GM19023 (cell line): ENCODE measurements around the gene HIVEP2.
"Not testable (repeated sequence)": the region's sequence is repeated elsewhere in the genome, so short reads cannot be mapped to it uniquely, and the experiment has no call there.

ENCODE experiments used
- ATAC-seq: cut with Tn5 transposase; IDR thresholded peaks from one replicate; pipeline ENCODE4 v1.9.1; 2021; ENCODE audit warnings: mild to moderate bottlenecking, moderate library complexity; ENCODE audit not compliant: unreplicated experiment

HIVEP2 gene, protein sequence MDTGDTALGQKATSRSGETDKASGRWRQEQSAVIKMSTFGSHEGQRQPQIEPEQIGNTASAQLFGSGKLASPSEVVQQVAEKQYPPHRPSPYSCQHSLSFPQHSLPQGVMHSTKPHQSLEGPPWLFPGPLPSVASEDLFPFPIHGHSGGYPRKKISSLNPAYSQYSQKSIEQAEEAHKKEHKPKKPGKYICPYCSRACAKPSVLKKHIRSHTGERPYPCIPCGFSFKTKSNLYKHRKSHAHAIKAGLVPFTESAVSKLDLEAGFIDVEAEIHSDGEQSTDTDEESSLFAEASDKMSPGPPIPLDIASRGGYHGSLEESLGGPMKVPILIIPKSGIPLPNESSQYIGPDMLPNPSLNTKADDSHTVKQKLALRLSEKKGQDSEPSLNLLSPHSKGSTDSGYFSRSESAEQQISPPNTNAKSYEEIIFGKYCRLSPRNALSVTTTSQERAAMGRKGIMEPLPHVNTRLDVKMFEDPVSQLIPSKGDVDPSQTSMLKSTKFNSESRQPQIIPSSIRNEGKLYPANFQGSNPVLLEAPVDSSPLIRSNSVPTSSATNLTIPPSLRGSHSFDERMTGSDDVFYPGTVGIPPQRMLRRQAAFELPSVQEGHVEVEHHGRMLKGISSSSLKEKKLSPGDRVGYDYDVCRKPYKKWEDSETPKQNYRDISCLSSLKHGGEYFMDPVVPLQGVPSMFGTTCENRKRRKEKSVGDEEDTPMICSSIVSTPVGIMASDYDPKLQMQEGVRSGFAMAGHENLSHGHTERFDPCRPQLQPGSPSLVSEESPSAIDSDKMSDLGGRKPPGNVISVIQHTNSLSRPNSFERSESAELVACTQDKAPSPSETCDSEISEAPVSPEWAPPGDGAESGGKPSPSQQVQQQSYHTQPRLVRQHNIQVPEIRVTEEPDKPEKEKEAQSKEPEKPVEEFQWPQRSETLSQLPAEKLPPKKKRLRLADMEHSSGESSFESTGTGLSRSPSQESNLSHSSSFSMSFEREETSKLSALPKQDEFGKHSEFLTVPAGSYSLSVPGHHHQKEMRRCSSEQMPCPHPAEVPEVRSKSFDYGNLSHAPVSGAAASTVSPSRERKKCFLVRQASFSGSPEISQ (N-terminal part only)

DNA sequence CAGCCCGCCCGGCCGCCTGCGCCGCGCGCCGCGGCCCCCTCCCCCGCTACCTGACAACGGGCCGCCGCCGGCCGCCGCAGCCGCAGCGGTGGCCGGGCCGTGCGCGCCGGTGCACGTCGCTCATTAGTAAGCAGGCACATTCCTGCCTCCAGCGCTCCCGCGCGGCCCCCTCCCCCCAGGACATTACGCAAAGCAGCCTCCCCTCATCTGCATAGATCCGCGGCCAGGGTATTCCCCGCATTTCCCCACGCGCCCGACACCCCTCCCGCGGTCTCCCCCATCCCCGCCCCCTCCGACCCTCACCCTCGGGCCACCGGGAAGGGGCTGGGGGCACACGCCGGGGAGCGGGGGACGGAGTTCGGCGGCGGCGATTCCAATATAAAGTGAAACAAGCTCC, at the start of gene HIVEP2:
TSS of gene HIVEP2 (minus strand) at position 128 of the 397 bp plus-strand sequence. CDS start 170,438 bp downstream, outside the sequence.
- ATAC-seq, result peak; percentile 21

DNA sequence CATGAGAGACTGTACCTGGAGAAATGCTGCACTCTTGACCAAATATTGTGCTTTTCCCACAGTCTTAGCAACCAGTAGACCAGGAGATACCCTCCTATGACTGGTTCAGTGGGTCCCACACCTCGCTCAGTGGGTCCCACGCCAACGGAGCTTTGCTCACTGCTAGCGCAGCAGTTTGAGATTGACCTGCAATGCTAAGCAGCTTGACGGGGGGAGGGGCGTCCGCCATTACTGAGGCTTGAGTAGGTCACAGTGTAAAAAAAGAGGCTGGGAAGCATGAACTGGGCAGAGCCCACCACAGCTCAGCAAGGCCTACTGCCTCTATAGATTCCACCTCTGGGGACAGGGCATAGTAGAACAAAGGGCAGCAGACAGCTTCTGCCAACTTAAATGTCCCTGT, 49.0 kb upstream of the HIVEP2 start:
- no peak for ATAC-seq

DNA sequence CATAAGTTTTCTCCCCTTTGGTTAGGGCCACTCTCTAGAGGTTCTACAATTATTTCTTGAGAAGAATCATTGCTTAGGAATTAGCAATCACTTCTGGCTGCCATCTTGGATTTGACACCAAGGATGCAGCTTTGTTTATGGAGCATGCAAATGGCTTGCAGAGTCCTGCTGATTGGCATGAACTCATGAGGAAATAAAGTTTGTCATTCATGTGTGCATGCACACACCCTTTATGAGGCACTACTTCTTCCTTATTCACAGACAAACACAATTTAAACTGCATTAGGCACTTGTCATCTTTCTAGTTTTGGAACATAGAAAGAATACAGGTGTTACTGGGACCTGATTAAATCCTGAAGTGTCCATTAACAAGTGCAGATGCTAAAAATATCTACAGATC, 42.5 kb upstream of the HIVEP2 start:
- ATAC-seq, result no peak

DNA sequence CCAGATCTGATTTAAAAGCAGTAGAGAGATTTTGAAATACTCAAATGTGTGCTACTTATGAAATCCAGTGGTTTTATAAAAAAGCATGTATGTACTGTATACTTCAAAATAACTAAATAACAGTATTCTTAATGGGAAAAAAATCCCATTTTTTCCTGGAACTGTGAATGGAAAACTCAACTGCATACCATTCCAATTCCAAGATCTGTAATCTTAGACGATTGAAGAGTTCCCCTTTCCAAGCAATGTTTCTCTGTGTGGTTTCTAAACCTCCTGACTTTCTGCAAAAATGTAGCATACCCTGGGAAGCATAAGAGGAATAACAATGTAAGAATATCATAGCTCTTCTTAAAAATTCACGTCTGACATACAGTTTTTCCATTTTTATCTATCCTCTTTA, 40.3 kb upstream of the HIVEP2 start:
- ATAC-seq, result no peak

DNA sequence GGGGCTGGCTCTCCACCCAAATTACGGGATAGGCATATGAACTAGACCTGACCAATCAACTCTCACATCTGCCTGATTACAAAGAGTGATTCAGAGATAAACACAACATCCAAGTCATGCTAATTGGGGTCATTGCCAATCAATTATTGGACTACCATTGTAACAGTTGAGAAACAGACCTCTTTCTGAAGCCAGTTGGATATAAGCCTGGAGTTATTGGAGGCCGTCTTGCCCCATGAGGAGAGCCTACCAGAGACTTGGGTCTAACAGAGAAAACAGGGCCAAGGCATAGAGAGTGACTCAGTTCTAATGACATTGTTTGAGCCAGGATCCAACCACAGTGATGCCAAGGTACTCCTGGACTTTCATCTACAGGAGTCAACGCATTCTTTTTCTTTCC, 39.4 kb upstream of the HIVEP2 start:
- ATAC-seq, result no peak

DNA sequence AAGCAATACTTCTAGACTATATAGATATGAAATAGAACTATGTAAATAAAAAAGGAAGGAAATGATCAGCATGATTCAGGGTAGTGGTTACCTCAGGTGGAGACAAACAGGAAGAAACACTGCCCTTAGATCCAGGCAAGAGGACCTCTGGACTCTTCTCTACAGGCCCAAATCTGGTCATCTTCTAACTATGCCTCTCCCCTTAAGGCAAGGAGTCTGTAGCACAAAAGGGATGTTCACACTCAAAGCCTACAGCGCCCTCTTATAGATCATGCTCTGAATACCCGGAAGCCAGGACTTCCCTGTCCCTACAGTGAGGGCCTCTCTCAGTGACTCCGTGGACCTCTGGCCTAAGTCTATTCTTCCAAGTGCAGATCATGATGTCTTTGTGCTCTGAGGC, 30.4 kb upstream of the HIVEP2 start:
- no peak for ATAC-seq

DNA sequence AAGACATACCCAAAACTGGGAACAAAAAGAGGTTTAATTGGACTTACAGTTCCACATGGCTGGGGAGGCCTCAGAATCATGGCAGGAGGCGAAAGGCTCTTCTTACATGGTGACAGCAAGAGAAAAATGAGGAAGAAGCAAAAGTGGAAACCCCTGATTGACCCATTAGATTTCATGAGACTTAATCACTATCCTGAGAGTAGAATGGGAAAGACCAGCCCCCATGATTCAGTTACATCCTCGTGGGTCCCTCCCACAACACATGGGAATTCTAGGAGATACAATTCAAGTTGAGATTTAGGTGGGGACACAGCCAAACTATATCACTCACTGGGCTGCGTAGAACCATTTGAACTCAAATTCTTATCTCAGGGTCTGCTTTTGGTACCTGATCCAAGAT, 26.0 kb upstream of the HIVEP2 start:
- not testable (repeated sequence) for ATAC-seq

DNA sequence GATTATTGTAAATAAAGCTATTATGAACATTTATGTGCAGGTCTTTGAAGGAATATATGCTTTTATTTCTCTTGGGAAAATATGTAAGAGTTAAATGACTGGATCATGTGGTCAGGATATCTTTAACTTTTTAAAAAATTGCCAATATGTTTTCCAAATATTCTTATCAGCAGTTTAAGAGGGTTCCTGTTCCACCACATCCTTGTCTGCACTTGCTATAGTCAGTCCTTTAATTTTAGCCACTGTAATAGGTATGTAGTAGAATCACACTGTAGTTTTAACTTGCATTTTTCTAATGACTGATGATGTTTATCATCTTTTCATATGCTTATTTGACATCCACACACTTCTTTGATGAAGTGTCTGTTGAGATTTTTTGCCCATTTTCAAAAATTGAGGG, 23.6 kb upstream of the HIVEP2 start:
- no peak for ATAC-seq

DNA sequence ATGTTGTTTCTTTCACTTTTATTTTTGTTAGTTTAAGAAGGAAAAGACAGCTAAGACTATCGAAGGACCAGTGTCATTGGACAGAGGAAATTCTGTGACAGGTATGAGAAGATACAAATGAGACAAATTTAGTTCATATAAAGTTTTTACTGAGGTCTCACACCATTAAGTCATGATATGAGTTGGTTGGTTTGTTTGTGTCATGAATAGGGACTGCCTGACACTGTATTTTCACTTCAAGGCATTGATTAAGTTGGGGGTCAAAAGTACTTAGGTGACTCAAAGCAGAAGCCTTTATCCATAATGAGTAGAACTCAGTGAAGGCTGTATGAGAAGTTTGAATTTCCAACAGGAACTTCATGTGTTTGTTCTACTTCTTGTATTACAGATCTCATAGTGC, 21.3 kb upstream of the HIVEP2 start:
- no peak for ATAC-seq

DNA sequence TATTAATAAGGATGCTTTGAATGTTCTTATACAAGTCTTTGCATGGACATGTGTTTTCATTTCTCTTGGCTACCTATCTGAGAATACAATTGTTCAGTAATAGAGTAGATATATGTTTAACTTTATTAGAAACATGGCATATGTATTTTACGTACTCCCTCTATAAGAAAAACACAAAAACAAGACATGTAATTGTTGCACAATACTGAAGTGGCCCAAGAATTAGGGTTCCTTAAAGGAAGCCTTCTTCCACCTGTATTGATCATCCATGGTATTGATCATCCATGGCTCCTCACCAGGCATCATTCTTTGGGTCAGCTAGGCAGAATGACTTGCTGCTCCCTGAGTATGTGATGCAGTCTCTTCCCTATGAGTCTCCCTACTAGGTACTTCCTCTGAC, 20.2 kb upstream of the HIVEP2 start:
- ATAC-seq, result no peak

DNA sequence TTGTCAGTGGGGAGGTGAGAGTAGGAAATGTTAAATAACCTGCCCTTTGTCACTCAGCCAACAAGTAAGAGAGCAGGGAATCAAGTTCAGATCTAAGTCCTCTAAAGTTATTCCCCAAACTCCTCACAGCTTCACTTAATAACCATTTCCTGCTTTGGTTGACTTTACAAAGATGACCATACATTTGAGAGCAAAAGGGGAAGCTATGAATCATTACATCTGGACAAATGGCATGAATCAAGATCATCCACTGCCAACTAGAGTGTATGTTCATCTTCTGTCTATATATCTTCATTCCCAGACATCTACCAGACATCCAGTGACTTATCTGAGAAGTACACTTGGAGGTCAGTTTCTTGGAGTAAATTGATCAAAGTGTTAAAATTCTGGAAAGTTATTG, 15.1 kb upstream of the HIVEP2 start:
- ATAC-seq, result no peak

DNA sequence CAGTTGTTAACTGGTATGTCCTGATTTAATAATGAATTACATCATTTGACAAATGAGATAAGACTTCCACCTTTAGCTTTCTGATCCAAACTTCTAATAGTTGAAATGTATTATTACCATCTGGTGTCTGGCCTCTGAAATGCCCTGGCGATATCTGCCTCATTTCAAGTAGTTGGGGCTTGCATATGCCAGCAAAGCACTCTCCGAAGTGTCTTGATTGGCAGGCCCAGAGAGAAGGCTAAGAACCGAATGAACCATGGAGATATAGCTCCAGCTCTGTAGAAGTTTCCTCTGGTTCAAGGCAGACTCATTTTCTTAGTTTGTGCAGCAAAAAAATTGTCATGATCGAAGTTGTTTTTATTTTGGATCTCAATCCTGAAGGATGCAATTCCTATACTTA, 13.4 kb upstream of the HIVEP2 start:
- ATAC-seq, result no peak

DNA sequence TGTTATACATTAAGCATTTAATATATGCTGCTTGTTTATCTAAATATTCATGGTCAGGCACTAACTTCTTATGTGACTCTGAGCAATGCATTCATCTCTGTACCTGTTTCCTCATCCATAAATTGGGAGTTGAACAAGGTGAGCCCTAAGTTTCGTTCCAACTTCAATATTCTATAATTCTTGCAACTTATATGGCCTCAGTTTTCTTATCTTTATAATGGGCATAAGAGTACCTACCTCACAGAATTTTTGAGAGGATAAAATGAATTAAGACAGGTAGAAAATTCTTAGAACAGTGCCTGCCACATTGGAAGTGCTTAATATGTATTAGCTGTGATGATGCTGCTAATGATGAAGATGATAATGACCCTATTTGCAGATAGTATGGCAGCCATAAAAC, 11.8 kb upstream of the HIVEP2 start:
- ATAC-seq, result no peak

DNA sequence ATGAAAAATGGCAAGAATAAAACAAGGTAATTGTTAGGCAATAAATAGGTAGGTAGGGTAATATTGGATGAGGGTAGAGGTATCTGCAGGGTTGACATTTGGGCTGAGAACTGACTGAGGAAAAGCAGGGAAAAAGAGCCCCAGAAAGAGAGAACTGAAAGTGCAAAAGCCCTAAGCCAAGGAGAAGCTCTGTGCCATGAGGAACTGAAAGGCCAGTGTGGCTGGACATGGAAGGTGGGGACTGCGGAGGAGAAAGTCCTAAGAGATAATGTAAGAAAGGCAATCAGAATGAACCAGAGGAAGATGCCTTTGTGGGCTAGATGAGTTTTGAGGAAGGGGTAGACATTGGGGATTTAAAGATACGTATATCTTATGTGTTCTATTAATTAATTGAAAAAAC, 9.9 kb upstream of the HIVEP2 start:
- ATAC-seq, result no peak

DNA sequence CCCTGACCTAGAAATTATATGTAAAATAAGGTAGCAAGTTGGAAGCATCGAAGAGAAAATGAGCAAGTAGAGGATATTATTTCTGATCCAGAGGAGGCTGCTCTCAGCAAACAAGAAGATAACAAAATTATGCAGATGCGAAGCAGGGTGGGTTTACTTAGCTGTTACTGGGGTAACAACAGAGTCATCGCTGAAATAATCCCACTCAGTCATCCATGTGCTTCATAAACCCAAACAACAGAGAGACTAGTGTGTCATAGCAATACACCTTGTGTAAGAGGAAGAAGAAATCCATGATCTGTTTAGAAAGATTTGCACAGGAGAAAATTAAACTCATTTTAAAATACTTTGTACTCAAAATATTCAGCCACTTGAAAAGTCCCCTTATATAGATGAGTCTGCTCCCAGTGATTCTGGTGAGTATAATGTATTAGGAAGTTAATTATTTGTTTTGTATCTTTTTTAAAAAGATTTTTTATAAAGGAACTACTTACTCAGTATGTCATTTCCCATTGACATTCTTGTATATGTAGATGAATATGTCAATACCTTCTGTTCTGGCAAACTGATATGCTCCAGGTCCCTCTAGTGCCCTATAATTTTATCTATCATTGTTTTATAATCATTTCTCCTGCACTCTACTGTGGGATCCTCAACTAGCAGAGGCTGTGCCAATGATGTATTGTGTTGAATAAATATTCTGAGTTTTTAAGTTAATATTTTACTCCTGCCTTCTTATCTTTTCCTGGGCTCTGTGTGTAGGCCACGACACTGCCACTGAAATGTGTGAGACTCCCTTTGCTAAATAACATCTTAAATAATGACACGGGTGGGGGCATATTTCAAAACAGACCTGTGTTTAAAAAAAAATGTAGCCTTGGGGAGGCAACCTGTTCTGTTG, 8.6 kb upstream of the HIVEP2 start:
- ATAC-seq, result no peak

DNA sequence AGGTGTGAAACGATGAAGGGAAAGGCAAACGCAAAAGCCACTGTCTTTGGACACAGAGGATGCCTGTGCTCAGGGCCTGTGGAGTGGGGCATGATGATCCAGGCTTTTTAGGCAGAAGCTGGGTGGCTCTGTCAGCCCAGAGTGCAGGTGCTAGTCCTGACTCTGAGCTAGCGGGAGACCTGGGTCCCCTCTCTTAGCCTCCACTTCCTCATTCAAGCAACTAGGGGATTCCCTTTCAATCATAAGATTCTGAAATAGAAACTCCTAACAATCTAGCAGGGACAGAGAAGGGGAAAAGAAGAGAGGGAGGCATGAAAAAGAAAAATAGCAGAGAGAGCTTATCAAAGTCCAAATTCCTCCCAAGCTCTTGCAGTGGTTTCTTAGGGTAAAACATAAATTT, 7.6 kb upstream of the HIVEP2 start:
- peak; percentile 74 for ATAC-seq

DNA sequence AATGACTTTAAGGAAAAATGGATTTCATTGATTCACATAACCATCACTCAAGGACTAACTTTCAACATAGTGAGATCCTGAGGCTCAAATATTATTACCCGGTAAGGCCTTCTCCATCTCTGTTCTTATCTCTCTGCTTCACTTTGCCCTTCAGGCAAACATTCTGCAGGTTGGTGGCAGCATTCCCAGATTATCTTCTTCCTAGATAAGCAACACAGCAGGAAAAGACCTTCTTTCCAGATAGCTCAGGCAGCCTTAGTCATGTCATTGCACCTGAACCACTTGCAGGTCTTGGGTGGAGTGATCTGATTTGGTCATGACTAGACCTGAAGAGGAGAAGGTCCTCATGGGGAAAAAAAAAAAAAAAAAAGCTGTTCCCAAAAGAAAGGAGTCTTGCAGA, 5.3 kb upstream of the HIVEP2 start:
- no peak for ATAC-seq

DNA sequence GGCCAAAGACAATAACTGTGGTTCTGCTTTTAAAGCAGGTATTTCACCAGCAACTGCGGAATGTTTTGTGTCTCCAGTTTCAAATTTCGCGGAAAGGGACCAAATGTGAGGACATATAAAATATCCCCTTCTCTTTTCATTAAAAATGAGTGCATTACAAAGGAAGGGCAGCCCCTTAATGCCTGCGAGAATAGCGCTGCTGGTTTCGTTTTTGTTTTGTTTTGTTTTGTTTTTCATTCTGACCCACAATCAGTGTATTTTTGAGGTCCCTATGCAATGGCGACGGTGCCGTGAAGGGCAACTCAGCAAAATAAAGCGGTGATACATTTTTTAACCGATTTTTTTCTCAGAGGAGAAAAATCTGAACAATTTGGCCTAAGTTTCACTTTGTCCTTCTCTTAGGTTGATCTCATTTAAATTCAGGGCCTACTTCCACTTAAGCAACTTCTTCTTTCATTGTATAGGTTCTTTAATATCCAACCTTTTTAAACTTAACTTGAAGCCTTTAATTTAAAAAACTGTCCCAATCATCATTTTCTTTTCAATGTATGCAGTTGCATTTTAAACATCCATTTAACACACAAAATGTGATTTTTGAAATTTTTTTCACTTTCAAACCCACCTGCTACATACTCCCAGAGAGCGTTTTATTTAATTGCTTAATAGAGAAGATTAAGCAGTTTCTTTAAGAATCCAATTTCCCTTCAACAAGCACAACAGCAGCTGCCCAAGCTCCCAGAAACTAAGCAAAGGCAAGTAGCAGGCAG, 2.9 kb upstream of the HIVEP2 start:
- peak; percentile 28 for ATAC-seq

DNA sequence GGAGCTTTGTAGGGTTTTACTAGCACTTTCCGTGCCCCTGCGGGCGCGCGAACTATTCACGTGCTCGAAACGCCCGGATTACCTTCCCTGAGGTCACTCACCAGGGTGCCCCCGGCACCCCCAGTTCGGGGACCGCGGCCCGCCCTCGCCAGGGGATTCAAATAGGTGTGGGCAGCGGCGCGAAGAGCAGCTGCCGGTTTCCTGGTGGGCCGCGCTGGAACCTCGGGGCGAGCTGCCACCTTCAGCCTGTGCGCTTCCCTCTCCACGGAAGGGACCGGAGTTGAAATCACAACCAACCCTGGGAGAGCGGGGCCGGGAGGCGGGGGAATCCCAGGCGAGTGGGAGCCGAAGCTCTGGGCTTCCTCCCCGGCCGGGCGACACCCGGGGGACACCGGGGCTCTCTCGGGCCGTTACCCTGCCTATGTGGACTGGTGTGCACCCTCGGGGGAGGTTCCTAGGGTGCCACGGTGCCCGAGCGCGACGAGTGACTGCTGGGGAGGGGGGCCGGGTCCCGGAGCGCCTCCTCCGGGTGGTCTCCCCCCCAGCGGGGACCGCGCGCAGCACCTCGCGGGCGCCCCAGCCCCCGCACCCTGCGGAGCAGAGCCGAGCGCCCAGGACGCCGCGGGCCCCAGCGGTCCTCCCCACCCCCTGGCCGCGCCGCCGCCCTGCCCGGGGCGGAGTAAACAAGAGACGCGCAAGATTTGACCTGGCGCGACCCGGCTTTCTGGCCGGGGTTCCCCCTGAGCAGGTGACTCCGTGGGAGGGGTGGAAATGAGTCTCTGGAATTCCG, 2.1 kb upstream of the HIVEP2 start:
- peak; percentile 58 for ATAC-seq
